Smooth muscle cell of the brain vasculature (primary cell): ENCODE measurements around the gene VRTN.
"Not testable (repeated sequence)": the region's sequence is repeated elsewhere in the genome, so short reads cannot be mapped to it uniquely, and the experiment has no call there.

Experiments
- DNase-seq: peaks from one replicate; pipeline ENCODE4 v3.0.0-alpha.2; 2012; ENCODE audit warnings: low read depth, low spot score

The VRTN gene

GRCh38 chr14:74348241-74348734, at the start of gene VRTN:
TSS of gene VRTN (plus strand) at chr14:74348471. CDS start at chr14:74356784, 8,313 bp downstream.
- no peak for DNase-seq

GRCh38 chr14:74299061-74299545, 49.2 kb upstream of the VRTN start:
- no peak for DNase-seq

- no peak for DNase-seq
Observed at GRCh38 chr14:74301594-74302151, 46.6 kb upstream of the VRTN start.

DNA sequence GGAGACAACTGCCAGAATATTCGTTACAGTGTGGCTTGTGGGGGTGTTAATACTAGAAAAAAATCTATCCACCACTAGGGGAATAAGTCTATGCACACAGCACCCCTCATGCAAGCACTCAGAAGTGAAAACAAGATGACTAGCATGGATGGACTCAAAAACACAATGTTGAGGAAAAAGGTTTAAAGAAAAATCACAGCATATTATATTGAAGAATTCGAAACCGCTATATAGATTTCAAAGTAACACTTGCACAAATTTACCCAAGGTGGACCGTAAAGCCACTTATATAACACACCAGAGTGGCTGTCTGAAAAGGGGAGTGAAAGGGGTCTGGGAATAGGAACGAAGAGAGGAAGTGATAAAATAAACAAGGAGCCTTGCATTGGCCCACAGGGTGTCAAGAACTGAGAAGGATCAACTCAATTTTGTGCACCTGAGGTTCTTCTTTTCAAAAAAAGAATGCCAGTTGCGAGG, 46.1 kb upstream of the VRTN start:
- DNase-seq: no peak

- peak; percentile 76 for DNase-seq
Observed at GRCh38 chr14:74302634-74303569, 45.4 kb upstream of the VRTN start, which contains the start of gene ABCD4. TSS of gene ABCD4 (minus strand) at chr14:74302934. CDS start at chr14:74302912, 22 bp downstream.

GRCh38 chr14:74308695-74309094, 39.6 kb upstream of the VRTN start:
- no peak for DNase-seq

DNA sequence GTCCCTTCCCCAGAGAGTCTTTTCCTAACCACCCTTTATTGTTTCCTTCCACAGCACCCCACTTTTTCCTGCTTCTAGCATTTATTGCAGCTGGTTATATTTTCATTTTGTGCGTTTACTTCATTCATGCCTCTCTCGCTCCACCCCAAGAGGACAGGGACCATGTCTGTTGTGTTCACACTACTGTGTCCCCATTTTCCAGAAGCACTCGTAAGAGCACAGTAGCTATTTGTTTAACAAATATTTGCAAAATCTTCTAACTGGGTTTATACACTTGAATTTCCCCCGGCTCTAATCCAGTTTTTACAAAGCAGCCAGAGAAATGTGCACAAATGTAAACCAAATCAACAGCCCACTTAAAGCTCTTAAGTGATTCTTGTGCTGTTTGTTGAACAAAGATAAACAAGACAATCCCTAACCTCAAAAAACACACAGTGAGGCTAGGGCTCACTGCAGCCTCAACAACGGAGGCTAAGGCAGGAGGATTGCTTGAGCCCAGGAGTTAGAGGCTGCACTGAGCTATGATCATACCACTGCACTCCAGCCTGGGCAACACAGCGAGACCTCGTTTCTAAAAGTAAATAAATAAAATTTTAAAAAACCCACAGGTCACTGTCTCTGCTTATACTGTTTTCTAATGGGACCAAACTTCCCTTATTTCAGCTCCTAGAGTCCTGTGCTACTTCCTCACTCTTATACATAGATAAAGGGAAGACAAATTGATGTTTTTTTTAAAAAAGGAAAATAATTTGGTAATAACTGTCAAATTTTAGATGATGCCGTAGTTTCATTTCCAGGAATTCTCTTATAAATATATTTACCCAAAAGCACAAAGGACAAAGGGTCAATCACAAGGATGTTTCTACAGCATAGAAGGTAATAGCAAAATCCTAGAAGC, 38.9 kb upstream of the VRTN start:
- DNase-seq: no peak

DNA sequence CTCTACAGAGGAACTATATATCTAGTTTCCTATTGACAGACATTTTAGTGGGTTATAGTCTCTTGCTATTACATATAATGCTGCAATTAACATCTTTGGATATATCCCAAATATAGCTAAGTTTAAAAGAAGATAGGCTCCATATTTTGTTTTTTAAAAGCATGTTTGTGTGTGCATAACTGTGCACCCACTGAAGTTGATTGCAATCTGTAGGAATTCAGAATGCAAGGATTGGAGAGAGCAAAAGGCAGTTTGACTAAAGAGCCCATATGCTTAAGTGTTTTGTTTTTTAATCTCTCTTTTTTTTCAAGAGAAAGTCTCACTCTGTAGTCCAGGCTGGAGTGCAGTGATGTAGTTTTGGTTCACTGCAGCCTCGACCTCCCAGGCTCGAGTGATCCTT, 36.1 kb upstream of the VRTN start:
- no peak for DNase-seq

DNA sequence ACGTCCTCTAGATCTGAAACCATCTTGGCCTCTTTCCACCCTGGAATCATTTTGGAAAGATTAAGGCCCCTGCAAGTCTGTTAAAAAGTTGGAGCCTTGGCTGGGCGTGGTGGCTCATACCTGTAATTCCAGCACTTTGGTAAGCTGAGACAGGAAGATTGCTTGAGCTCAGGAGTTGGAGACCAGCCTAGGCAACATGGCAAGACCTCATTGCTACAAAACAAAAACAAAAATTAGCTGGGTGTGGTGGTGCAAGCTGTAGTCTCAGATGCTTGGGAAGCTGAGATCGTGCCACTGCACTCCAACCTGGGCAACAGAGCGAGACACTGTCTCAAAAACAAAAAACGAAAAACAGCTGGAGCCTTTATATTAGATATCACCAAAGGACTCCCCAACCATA, 34.7 kb upstream of the VRTN start:
- DNase-seq: no peak

DNA sequence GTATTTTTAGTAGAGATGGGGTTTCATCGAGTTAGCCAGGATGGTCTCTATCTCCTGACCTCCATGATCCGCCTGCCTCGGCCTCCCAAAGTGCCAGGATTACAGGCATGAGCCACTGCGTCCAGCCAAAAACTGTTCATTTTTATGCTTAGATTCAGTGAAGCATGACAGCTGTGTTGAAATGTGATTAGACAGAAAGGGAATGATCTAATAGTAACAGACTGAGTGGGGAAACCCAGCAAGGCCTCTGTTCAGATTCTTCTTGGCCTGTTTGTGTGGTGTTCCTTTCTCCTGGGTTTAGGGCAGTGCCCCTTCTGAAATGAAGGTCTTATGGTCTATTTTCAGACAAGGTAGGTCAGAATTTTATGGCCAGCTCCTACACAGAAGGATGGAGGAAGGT, 33.7 kb upstream of the VRTN start:
- DNase-seq: no peak

GRCh38 chr14:74324931-74325361, 23.3 kb upstream of the VRTN start:
- peak; percentile 9 for DNase-seq

GRCh38 chr14:74325446-74325845, 22.8 kb upstream of the VRTN start:
- DNase-seq: no peak

- DNase-seq: no peak
Observed at GRCh38 chr14:74326369-74327152, 21.7 kb upstream of the VRTN start.

DNA sequence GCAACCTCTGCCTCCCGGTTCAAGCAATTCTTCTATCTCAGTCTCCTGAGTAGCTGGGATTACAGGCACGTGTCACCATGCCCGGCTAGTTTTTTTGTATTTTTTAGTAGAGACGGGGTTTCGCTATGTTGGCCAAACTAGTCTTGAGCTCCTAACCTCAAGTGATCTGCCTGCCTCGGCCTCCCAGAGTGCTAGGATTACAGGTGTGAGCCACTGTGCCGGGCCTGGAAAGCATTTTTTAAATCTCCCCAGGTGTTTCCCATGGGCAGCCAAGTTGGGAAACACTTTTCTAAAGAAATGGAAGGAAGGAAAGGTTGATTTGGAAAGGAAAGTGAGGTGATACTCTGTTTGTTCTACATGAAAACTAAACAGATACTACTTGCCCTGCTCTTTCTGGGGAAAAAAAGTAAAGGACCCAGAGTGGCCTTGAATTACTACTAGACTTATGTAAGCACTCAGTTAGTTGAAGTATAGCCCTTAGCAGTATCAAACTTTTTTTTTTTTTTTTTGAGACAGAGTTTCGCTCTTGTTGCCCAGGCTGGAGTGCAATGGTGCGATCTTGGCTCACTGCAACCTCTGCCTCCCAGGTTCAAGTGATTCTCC, 18.2 kb upstream of the VRTN start:
- not testable (repeated sequence) for DNase-seq

DNA sequence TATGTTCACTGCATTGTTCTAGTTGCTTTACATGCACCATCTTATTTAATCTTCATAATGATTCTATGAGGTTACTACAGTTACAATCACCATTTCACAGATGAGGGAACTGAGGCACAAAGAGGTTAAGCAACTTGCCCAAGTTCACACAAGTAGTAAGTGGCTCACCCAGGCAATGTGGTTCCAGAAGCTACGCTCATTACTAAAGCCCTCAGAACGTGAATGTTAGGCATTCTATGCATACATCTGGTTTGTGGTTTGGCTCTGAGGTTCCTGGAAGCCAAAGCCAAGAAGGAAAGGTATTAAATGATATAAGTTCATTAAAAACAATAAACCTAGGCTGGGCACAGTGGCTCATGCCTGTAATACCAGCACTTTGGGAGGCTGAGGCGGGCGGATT, 14.4 kb upstream of the VRTN start:
- no peak for DNase-seq

DNA sequence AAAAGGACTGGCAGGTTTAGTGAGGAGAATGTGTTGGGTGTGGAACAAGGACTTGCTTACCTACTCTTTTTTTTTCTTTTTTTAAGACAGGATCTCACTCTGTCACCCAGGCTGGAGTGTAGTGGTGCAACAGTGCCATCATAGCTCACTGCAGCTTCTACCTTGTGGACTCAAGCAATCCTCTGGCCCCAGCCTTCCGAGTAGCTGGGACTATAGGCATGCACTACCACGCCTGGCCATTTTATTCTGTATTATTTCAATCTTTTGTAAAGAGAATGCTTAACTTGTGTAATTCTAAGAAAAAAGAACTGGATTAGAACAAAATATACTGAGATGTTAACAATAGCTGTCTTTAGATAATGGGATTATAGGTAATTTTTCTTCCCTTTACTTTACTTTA, 1.9 kb upstream of the VRTN start:
- no peak for DNase-seq

- no peak for DNase-seq
Observed at GRCh38 chr14:74347097-74347794, 1.0 kb upstream of the VRTN start.

GRCh38 chr14:74347795-74348100, 523 bp upstream of the VRTN start:
- DNase-seq: no peak

DNA sequence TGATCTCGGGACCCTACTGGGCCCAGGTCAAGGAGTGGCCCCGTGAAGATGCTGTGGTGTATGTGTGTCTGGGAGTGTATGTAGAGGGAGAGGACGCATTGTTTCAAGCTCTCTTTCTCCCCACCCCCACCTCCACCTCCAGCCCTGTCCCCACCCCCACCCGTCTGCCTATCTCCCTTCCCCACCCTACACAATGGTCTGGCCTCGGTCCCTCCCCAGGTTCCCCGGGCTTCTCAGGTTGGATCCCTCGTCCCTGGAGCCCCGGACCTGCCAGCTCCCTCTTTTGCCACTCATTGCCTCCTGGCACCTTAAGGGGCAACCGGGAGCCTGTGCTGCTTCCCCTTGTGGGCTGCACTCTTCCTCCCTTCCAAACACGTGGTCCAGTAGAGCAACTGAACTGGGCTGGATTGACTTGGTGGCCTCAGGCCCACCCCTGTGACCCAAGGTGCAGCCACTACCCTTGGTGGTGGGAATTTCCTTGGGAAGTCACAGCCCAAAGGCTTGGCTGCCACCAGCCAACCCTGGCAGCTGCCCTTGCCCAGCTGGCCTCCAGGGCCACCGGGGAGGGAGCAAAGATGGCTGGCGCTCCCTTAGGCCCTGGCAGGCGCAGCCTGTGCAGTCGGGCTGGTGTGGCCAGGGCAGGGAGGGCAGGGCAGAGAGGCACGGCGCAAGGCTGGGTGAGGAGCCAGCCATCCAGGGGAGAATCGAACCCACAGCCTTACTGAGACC, 628 bp downstream of the VRTN start:
- no peak for DNase-seq
